NT2/D1 (cell line): ENCODE results near the gene UNG.

Experiments used
- YY1 ChIP-seq: IDR thresholded peaks from 2 replicates; pipeline ENCODE4 v1.6.1; 2011; ENCODE audit not compliant: insufficient read length, insufficient read depth
- ZNF274 ChIP-seq: IDR thresholded peaks from 2 replicates; pipeline ENCODE4 v1.6.1; 2011; ENCODE audit warnings: mild to moderate bottlenecking, low read depth, low read length

DNA sequence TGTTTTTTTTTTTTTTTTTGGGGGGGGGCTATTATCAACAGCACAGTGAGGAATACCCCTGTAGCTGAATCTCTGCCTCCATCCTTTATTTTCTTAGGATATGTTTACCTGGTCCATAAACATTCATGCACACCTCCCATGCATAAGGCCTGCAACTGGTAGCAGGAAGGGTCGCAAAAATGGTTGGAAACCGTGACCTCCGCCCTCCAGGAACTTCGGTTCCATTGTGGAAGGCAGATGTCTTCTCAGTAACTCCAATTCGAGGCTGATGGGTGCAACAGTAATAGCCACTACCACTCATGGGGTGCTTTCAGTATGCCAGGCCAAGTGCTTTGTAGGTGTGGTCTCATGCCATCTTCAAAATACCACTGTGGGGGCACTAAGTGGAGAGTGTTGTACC, 59.2 kb downstream of the UNG start:
- TF ChIP-seq YY1, result no peak
- no peak for TF ChIP-seq ZNF274
